ENCODE data around the gene RPL22.

Gene RPL22

DNA sequence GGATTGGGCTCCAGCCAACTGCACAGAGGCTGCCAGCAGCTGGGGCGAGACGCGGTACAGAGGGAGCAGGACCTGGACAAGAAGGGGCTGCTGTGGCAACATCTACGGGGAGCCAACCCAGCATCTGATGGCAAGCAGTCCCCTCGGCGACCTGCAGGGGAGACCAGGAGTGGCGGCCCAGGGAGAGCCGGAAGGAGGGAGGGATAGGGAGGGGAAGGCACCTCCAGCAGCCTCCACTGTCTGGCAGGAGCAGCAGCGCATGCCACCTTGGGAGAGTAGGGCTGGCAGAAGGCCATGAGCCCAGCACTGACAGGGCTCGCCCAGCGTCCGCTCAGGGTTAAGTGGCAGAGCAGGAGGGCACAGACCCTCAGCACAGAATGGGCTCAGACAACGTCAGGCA is 36.6 kb downstream of the RPL22 start:
- no peak overlapping the region for H3K4me3 ChIP-seq (ENCODE audit: control insufficient read depth, low read depth, low read length)
- DNase-seq (ENCODE audit: low read depth), result no peak
- TF ChIP-seq, protein P1, sequence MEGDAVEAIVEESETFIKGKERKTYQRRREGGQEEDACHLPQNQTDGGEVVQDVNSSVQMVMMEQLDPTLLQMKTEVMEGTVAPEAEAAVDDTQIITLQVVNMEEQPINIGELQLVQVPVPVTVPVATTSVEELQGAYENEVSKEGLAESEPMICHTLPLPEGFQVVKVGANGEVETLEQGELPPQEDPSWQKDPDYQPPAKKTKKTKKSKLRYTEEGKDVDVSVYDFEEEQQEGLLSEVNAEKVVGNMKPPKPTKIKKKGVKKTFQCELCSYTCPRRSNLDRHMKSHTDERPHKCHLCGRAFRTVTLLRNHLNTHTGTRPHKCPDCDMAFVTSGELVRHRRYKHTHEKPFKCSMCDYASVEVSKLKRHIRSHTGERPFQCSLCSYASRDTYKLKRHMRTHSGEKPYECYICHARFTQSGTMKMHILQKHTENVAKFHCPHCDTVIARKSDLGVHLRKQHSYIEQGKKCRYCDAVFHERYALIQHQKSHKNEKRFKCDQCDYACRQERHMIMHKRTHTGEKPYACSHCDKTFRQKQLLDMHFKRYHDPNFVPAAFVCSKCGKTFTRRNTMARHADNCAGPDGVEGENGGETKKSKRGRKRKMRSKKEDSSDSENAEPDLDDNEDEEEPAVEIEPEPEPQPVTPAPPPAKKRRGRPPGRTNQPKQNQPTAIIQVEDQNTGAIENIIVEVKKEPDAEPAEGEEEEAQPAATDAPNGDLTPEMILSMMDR (conservative IDR thresholded peaks at IDR 0.05; ENCODE audit: control insufficient read depth, insufficient read depth, low read depth, low read length), result no peak

DNA sequence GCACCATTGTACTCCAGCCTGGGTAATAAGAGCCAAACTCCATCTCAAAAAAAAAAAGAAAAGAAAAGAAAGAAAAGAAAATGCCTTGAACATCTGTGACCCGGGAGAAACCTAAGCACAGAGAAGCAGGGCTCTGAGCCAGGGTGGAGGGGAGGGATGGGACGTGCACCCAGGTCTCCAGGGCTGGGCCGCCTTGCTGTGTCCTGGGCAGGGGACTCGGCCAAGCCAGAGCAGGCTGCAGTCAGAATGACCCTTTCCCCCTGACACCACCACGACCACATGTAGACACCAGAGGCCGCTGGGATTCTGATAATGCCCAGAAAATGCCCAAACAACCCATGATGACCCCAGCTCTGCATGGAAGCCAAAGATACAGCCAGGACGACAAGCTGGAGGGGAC is 37.1 kb downstream of the RPL22 start:
- TF ChIP-seq, protein P1 (conservative IDR thresholded peaks at IDR 0.05; ENCODE audit: control insufficient read depth, insufficient read depth, low read depth, low read length), result no peak
- DNase-seq (ENCODE audit: low read depth), result no peak
- no peak overlapping the region for H3K4me3 ChIP-seq (ENCODE audit: control insufficient read depth, low read depth, low read length)

DNA sequence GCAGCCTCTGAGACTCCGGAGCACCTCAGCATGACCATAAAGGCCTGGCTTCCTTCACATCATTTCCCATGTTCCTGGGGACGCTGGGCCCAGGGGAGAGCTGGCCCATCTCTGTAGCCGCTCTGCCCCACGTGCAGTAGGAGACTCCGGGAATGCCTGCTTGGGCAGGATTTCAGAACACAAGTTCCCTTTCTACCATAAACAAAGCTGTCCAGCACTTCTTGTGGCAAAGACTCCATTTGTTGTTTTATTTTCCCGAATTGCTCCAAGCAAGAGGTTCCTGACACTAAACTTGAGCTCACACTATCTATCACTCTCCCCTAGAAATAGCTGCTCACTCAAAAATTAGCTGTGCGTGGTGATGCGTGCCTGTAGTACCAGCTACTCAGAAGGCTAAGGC is 41.2 kb downstream of the RPL22 start:
- TF ChIP-seq, protein P1 (conservative IDR thresholded peaks at IDR 0.05; ENCODE audit: control insufficient read depth, insufficient read depth, low read depth, low read length), result no peak
- no peak for DNase-seq (ENCODE audit: low read depth)
- no peak overlapping the region for H3K4me3 ChIP-seq (ENCODE audit: control insufficient read depth, low read depth, low read length)

DNA sequence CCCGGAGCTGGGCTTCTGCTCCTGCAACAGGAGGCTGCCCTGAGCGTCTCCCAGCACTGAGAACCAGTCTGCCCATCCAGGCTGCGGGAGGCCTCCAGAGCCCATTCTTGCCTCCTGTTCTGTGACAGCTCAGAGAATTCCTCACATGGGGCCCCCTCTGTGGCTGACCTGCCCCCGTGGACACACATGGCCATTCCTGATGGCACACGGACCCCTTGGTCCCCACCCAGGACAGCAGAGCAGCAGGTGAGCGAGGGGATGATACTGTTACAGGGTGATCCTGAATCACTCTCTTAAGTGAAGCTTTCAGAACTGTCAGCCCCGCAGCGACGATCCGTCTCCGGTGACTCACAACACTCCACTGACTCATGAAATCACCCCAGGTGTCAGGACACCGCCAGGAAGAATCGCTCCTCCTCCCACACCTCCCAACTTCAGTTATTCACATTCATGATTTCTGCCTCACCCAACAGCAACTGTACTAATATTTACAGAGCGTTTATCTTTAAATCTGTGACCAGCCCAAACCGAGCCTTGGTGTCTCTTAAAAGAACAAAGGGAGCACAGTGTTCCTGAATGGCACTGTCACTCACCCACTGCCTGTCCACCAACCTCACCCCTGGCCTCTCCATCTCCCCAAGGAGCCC is 41.7 kb downstream of the RPL22 start:
- peak; percentile 36 for DNase-seq (ENCODE audit: low read depth)
- H3K4me3 ChIP-seq (ENCODE audit: control insufficient read depth, low read depth, low read length), result no peak overlapping the region
- TF ChIP-seq, protein P1 (conservative IDR thresholded peaks at IDR 0.05; ENCODE audit: control insufficient read depth, insufficient read depth, low read depth, low read length), result no peak

DNA sequence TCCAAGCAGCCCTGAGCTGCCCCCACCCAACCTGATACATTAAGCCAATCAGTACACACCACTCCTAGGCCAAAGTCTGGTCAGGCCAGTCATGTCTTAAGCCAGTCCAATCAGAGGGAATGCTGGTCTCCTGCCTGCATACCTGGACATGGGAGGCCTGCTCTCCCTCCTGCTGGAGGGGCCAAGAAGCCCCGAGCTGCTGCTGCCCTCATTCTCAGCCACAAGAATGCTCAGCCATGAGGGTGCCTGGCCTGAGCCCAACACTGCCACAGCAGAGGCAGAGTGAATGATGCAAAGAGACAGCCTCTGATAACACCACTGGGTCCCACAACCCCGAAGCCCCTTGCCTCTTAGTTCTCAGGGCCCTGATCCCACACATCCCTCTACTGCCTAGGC is 42.3 kb downstream of the RPL22 start:
- TF ChIP-seq, protein P1 (conservative IDR thresholded peaks at IDR 0.05; ENCODE audit: control insufficient read depth, insufficient read depth, low read depth, low read length), result no peak
- DNase-seq (ENCODE audit: low read depth), result no peak
- no peak overlapping the region for H3K4me3 ChIP-seq (ENCODE audit: control insufficient read depth, low read depth, low read length)

DNA sequence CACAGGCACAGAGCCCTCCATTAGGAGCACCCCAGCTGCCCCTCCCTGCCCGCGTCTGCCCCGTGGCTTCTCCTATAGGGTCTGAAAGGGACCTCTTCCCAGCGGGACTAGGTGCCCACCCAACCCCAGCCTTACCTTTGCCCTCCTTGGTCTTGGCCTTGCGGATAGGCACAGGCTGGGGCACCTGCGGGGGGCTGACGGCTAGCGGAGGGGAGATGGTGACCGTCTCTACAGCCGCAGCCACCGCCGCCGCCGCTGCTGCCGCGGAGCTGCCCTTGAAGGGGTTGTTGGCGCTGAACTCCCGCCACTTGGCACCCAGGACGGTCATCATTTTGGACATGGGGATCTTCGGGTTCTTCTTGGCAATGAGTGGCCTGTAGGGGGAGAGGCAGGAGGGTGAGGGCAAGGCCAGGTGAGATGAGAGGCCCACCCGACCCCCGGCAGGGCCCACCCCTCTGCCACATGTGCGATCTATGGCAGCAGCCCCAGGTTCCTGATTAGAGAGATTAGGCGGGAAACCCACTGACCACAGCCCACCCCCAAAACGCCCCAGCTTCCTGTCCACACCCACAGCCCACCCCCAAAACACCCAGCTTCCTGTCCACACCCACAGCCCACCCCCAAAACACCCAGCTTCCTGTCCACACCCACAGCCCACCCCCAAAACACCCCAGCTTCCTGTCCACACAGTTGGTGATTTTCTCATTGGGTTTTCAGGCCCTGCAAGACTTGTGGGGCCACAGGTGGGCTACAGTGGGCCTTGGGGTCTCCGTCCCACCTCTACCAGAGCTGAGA is 44.7 kb downstream of the RPL22 start:
- DNase-seq (ENCODE audit: low read depth), result no peak
- TF ChIP-seq, protein P1 (conservative IDR thresholded peaks at IDR 0.05; ENCODE audit: control insufficient read depth, insufficient read depth, low read depth, low read length), result no peak
- H3K4me3 ChIP-seq (ENCODE audit: control insufficient read depth, low read depth, low read length), result no peak overlapping the region
